ENCODE data around the gene ADCY6.

Gene ADCY6

GRCh38 chr12:48817873-48818830 is 29.3 kb upstream of the ADCY6 start, which contains the start of gene CACNB3:
CACNB3 (plus strand) TSS chr12:48818496; CDS start chr12:48818930, 434 bp downstream.
- DNase-seq, result peak; percentile 36 to 92 (median 76)
- intact Hi-C loops (cut with DNase I), result no loop called here

- intact Hi-C loops (cut with DNase I), result no loop called here
- DNase-seq, result peak in 8 of 42 donors; percentile 20 to 51 (median 34)
Measured at GRCh38 chr12:48816143-48816854, 27.4 kb upstream of the ADCY6 start.

GRCh38 chr12:48815126-48816110 is 26.5 kb upstream of the ADCY6 start:
- intact Hi-C loops (cut with DNase I), result no loop called here
- peak; percentile 13 to 91 (median 70) for DNase-seq

GRCh38 chr12:48814262-48815125 is 25.6 kb upstream of the ADCY6 start:
- intact Hi-C loops (cut with DNase I), result no loop called here
- DNase-seq, result peak in 40 of 42 donors; percentile 9 to 87 (median 68)

- no peak for DNase-seq
Measured at GRCh38 chr12:48813465-48814261, 24.8 kb upstream of the ADCY6 start.

GRCh38 chr12:48812389-48812788 is 23.5 kb upstream of the ADCY6 start:
- DNase-seq, result no peak
- intact Hi-C loops (cut with DNase I), result no loop called here

More at GRCh38 chr12:48813465-48814261, 24.8 kb upstream of the ADCY6 start:
- intact Hi-C loops (cut with DNase I), result no loop called here

- intact Hi-C loops (cut with DNase I), result no loop called here
- no peak for DNase-seq
Measured at GRCh38 chr12:48811437-48812090, 22.7 kb upstream of the ADCY6 start.

GRCh38 chr12:48810903-48811431 is 22.1 kb upstream of the ADCY6 start:
- intact Hi-C loops (cut with DNase I), result no loop called here
- no peak for DNase-seq

- no peak for DNase-seq
- intact Hi-C loops (cut with DNase I), result no loop called here
Measured at GRCh38 chr12:48807981-48808380, 19.1 kb upstream of the ADCY6 start.

GRCh38 chr12:48803675-48804074 is 14.8 kb upstream of the ADCY6 start:
- intact Hi-C loops (cut with DNase I), result no loop called here
- DNase-seq, result no peak

GRCh38 chr12:48800971-48801370 is 12.1 kb upstream of the ADCY6 start:
- intact Hi-C loops (cut with DNase I), result no loop called here
- no peak for DNase-seq

- intact Hi-C loops (cut with DNase I), result no loop called here
- DNase-seq, result no peak
Measured at GRCh38 chr12:48800457-48800856, 11.6 kb upstream of the ADCY6 start.

- DNase-seq, result no peak
- intact Hi-C loops (cut with DNase I), result loop anchor here (2.0 kb wide), 1 partner anchor 42 kb away; no protein-coding TSS in a partner anchor
Measured at GRCh38 chr12:48796976-48797375, 8.1 kb upstream of the ADCY6 start.

GRCh38 chr12:48795550-48796455 is 6.9 kb upstream of the ADCY6 start:
- DNase-seq, result peak in 41 of 42 donors; percentile 43 to 93 (median 79)
- intact Hi-C loops (cut with DNase I), result loop anchor here (2.0 kb wide), 1 partner anchor 41 kb away; no protein-coding TSS in a partner anchor

GRCh38 chr12:48794870-48795269 is 6.0 kb upstream of the ADCY6 start:
- no peak for DNase-seq
- intact Hi-C loops (cut with DNase I), result no loop called here
